ENCODE measurements around the gene NOP16. TPM values are rescaled to one million over a fixed set of nuclear protein-coding genes. Genes with fewer than 3 reads are reported as not detected.

The NOP16 gene
- total RNA-seq, 1 experiment from 2014 or later, result 28.1 TPM

DNA sequence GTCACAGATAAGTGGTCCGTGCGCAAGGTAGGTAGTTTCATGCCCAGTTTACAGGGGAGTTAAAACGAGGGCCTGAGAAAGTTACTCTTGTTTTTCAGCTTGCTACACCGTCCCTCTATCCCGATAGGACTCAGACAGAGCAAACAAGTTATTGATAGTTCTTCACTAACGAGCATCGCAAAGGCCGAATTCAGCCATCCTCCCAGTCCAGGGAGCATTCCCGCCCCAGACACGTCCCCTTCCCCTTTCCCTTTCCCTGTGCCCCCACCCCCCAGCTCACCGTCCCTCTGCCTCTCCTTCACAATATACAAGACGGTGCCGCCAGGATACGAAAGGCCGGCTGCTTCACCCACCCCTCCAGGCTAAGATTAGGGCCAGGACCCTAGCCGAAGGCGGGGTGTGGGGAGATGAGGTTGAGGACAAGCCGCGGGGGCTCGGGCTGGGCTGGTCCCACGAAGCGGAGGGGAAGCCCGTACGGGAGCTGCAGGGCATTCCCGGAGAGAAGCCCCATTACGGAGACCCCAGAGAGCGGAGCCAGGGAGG lies 27.4 kb downstream of the NOP16 start:
- no peak for DNase-seq (ENCODE audit: low read depth)

DNA sequence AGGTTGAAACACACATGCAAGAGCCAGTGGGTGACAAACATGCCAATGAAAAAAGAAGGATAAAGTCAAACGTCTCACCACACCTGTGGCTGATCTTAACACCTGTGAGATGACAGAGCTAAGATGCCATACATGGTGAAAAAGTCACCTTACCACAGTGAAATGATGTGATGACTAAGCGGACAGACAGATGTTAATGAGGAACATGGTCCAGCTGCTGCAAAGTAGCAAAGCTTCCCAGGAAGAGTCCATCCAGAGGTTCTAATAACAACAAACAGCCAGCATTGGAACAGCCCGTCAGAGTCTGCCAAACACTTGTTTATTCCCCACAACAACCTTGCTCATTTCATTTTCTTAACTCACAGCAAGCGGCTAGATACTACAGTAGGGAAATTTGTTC lies 28.7 kb downstream of the NOP16 start:
- peak; percentile 11 for DNase-seq (ENCODE audit: low read depth)

DNA sequence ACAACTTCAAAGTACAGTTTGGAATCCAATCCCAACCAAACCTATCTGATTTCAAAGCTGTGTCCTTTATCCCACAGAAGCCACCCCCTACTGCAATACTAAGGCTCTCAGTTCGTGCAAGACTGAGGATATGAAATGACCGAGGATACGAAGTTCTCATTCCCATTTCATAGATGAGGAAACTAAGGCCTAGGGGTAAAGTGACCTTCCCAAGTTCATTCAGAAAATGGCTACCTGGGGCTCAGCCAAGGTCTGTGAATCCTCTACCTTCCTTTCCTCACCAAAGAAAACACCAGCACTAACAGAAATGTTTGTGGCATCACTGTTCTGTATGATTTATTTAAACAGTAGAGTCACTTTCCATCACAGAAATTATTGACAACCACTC lies 32.2 kb downstream of the NOP16 start:
- no peak for DNase-seq (ENCODE audit: low read depth)

DNA sequence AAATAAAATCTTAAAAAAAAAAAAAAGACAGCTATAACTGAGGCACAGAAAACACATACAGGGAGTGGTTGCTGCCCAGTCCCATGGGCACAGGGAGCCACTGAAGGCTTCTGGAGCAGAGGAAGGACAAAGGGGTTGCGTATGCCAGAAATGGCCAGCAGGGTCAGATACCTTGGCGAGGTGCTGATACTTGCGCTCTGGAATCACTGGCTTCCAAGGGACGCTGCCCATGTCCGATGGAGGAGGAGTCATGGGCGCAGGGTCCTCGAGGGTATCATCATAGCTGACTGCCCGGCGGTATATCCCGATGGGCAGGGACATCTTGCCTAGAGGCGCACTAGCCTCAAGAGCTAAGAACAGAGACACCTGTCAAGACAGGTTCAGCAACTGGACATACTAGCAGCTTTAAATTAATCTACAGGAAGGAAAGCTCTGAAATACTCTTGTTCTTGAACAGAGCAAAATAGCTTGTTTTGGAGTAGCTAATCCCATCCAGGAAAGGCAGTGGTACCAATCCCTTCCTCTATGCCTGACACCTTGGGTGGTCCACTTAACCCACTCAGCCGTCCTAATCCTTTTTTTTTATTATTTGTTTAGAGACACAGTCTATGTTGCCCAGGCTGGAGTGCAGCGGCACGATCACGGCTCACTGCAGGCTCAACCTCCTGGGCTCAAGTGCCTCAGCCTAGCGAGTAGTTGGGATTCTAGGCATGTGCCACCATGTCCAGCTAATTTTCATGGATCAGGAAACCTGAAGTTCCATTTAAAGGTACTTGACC lies 32.8 kb downstream of the NOP16 start:
- no peak for DNase-seq (ENCODE audit: low read depth)

DNA sequence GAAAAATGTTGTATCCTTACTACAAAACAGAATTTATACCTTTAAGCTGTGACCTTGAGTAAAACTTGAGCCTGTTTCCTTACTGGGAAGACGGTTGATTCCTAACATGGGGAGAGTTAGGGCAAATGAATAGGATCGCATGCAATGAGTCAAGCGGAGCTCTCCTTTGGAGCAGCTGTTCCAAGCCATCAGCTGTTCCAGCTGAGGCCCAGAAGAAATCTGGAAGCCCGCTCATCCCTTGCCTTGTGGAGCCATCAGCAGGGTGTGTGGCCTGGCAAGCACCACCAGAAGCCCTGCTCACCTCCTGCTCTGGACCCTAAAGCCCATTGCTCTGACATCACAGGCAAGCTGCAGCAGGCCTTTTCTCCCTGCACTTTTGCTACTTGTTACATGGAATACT lies 34.9 kb downstream of the NOP16 start:
- DNase-seq (ENCODE audit: low read depth), result no peak

DNA sequence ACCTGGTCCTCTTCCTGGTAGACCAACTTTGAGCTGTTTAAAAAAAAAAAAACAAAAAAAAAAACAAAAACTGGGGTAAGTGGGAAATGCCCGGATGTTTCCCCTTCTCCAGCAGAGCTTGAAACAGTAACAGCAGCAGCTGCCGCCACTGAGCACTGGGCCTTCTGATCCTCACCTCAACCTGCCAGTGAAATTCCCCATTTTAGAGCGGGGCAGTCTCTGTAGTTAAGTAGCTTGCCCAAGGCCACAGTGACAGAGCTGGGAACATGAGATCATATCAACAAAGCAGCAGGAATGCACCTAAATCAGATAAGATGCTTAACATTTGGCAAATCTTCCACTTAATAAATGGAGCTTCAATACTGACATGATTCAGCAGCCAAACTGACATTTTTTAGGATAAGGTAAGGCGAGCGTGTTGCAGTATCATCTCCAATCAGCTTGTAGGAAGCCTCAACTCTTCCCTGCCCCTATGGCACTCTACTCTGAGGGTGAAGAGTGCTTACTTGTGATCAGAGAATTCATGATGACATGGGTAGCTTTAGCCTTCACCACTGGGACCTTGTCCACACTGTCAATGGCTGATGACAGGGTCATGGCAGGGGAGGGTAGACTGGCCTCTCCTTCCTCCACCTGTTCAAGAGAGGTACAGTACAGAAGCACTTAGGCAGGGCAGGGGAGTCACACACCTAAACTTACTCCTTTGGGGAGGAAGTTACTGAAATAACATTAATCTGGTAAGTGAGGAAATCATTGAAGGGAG lies 36.1 kb downstream of the NOP16 start:
- DNase-seq (ENCODE audit: low read depth), result no peak

DNA sequence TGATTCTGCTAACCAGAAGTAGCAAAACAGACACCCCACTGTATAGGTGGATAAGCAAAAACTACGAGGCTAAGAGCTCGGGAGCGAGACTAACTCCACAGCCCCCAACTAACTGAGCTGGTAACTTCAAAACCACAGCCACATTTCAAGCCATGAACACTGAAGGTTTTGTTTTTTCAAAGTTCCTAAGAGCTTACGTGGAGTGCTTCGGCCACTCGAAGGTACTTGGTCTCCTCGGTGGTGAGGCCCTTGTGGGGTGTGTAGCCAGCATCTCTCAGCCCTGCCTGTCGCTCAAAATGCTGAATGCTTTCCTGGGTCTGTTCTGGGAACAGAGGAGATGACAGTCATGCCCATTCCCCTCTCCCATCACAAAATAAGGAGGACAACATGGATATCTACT lies 38.0 kb downstream of the NOP16 start:
- DNase-seq (ENCODE audit: low read depth), result no peak

DNA sequence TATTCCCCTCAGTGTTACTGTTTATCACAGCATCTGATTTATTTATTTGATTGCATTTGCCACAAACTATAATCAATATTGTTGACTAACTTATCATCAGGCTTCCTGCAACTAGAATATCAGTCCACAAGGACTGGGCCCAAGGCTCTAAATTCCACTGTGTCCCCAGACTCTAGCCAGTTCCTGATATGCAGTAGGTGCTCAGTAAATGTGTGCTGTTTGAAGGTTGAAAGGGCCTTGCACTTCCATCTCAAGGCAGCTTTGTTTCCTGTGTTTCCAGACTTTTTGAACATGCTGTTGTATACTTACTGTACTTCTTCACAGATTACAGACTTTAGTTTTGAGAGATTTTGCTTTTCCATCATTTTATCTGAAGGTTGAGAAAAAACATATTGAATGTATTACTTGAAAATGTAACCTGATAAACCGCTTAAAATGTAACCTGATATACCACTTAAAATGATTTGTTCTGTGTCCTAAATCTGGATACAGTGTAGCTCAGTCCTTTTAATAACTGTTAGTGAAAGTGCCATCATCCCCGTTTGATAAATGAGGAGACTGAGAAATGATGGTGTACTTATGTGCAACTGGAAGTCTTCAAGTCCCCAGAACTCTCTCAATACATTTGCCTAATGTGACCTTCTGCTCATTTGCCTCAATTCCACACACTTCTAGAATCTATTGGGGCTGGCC lies 45.5 kb downstream of the NOP16 start:
- DNase-seq (ENCODE audit: low read depth), result no peak

DNA sequence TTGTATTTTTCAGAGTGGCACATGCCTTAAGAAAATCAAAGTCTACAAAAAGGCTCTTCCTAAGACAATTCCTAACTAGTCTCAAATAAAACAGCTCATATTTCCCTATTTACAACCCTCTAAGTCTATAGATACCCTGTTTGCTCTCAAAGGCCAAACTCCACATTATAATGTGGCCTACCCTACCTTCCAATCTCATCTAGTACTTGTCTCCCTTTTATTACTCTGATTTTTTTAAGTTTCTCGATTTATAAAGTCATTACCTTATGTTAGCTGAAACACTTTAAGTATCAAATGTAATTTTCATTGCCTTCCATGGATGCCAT lies 46.3 kb downstream of the NOP16 start:
- no peak for DNase-seq (ENCODE audit: low read depth)

DNA sequence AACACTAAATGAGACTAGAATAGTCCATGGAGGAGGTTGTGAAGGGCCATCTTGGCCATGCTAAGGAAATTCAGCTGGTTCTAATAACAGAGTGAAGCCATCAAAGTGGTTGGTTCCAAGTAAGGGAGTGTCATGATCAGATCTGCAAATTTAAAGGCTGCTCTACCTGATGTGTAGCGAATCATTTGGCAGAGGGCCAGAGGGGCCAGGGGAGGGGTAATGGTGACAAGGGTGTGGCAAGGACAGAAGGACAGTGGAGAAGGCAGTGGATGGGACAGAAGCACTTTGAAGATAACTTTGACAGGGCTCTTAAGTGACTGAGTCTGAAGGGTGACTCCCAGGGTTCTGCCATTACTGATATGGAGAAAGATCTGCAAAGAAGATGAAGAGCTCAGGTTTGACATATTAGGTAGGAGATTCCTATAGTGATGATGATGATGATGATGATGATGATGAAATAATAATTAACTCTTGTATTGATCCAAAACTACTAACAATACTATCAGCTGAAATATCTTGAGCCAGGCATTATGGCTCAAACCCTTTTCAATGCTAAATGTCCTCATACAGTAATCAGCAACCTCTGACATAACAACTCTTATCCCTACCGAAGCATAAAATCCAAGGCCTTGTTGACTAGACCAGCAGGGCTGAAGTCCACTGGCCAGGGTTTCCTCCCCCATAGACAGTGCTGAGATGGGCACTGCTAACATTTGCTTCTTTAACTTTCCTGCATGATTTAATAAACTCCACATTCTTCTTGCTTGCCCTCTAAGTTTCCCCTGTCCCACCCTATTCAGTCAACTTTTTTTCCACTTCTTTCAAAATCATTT lies 46.9 kb downstream of the NOP16 start:
- DNase-seq (ENCODE audit: low read depth), result no peak

DNA sequence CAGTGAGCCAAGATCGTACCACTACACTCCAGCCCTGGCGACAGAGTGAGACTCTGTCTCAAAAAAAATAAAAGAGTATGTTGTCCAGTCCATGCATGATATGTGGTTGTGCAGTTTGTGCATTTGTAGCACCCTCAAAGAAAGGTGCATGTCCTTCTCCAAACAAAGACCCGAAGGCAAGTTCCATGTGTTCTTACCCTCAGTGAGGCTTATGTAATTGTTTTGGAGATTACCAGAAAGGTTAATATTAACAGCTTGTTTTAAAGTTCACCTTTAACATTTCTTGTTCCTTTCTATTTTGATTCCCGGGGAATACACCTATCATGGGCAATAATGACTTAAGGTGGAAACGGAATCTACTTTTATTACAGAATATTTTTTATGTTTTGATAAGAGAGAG lies 49.1 kb downstream of the NOP16 start:
- no peak for DNase-seq (ENCODE audit: low read depth)

DNA sequence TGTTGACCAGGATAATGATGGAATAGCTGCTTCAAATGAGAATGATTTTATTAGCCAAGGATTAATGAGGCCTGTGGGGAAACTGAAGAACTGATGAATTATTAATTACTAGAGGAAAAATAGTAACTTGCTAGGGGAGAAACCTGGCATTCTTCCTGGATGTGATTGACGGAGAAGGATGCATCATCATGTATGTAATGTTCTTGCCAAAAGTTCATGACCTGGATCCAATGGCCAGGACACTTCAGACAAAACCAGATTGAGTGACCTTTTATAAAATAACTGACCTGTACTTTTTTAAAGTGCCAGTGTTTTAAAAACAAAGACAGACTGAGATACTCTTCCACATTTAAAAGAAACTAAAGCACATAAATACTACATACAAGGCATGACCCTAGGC lies 50.5 kb downstream of the NOP16 start:
- no peak for DNase-seq (ENCODE audit: low read depth)

DNA sequence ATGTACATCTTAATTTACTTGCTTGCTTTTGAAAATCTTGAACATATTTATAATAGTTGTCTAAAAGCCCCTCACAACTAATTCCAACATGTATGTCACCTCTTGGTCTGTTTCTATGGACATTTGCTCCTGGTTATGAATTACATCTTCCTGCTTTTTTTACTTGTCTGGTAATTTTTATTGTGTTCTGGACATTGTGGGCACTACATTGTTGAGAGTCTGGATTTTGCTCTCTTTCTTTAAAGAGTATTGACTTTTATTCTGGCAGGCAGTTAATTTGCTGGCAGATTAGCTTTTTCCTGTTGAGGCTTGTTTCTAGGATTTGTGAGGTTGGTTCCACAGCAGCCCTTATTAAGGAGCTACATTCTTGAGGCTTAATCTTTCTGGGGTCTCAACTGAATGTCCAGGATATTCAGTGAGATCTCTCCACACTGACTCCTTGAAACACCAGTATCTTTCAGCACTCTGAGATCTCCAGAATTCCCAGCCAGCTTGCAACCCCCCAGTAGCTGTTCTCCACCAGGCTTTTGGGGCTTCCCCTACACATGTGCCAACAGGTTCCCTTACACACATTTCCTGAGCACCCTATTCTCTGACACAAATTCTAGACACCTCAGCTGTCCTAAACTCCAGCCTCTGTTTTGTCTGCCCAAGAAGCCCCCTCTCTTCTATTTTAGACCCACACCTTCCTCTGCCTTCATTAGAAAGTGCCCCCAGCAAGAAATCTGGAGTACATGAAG lies 54.2 kb downstream of the NOP16 start:
- no peak for DNase-seq (ENCODE audit: low read depth)

Other genes with a start within 250 kb of the NOP16 start
- 5.2 and 6.4 TPM in 2 replicates for gene SIMC1, start 150.2 kb downstream of the NOP16 start, total RNA-seq (2014; rRNA removed; shearing (Covaris generic))
- 61.0 and 64.9 TPM in 2 replicates for gene KIAA1191, start 26.8 kb downstream of the NOP16 start, total RNA-seq (2014; rRNA removed; shearing (Covaris generic))
- 1.3 and 1.4 TPM in 2 replicates for gene ARL10, start 23.1 kb downstream of the NOP16 start, total RNA-seq (2014; rRNA removed; shearing (Covaris generic))
- 78.5 and 108 TPM in 2 replicates for gene HIGD2A, start 153 bp upstream of the NOP16 start, total RNA-seq (2014; rRNA removed; shearing (Covaris generic))
- 70.2 and 92.2 TPM in 2 replicates for gene CLTB, start 27.9 kb upstream of the NOP16 start, total RNA-seq (2014; rRNA removed; shearing (Covaris generic))
- gene FAF2, start 59.8 kb upstream of the NOP16 start, total RNA-seq (2014; rRNA removed; shearing (Covaris generic)), result 27.2 and 32.1 TPM in 2 replicates
- gene RNF44, start 148.8 kb upstream of the NOP16 start, total RNA-seq (2014; rRNA removed; shearing (Covaris generic)), result 1.6 and 2.5 TPM in 2 replicates
- not detected in 2 replicates for gene CDHR2, start 160.7 kb upstream of the NOP16 start, total RNA-seq (2014; rRNA removed; shearing (Covaris generic))
- gene GPRIN1, start 221.6 kb upstream of the NOP16 start, total RNA-seq (2014; rRNA removed; shearing (Covaris generic)), result 4.9 and 6.2 TPM in 2 replicates
- gene SNCB, start 241.9 kb upstream of the NOP16 start, total RNA-seq (2014; rRNA removed; shearing (Covaris generic)), result 1.3 TPM in 1 of 2 replicates, not detected in the other
- gene EIF4E1B, start 242.1 kb upstream of the NOP16 start, total RNA-seq (2014; rRNA removed; shearing (Covaris generic)), result not detected in 2 replicates